HepG2 (cell line): Measurements from ENCODE around the gene NDNF. TPM values are rescaled to one million over a fixed set of nuclear protein-coding genes. Genes with fewer than 3 reads are reported as not detected.

Experiments
- ATAC-seq: fragments of 200-7000 bp; cut with Tn5 transposase; 3 replicates; pipeline ENCODE4 v1.9.1; 2020; ENCODE audit warnings: mild to moderate bottlenecking, moderate library complexity
- BruUV-seq: library from RNA; stranded (reverse); fragments of 400-500 nt; replicated peaks from 2 replicates; lab custom pipeline; 2021; lab: Mats Ljungman, UMichigan
- CTCF ChIA-PET: fragments of 300-600 bp; formaldehyde crosslinking; extraction: SDS; loops from one replicate; lab custom pipeline; 2021; ENCODE audit warnings: low total read pairs, inconsistent platforms, low intra/inter-chr PET ratio; lab: Yijun Ruan, JAX
- POLR2A ChIA-PET: fragments of 350-600 bp; sonication (Branson Sonifier 250); formaldehyde crosslinking; loops from one replicate; lab custom pipeline; 2020; ENCODE audit warnings: antibody characterized with exemption, inconsistent platforms; lab: Yijun Ruan, JAX
- DNase-seq: peaks from one replicate; pipeline ENCODE4 v3.0.0-alpha.2; 2015; ENCODE audit warnings: low spot score
- FAIRE-seq: peaks from 3 replicates; lab custom pipeline; 2011; peaks lifted over from hg19 to GRCh38; lab: Jason Lieb, UNC
- H2AFZ ChIP-seq: one replicate; pipeline ENCODE4 v1.6.1; 2011; ENCODE audit warnings: low read length, inconsistent platforms
- H3K27ac ChIP-seq: fragments of 300-600 bp; 3 replicates; pipeline ENCODE4 v1.8.0; 2011; ENCODE audit warnings: mixed run types, mild to moderate bottlenecking, mixed read lengths, low read length, inconsistent platforms; ENCODE audit not compliant: insufficient read depth; ENCODE audit errors: extremely low read length
- H3K27me3 ChIP-seq, 2 experiments: fragments of 200-600 bp in 1 of 2; 2 replicates in 1 of 2; 3 replicates in 1 of 2; pipeline versions ENCODE4 v1.6.0 to v1.8.0; 2011; ENCODE audit warnings: low read length in 2 of 2, mild to moderate bottlenecking in 2 of 2, moderate library complexity in 2 of 2, inconsistent platforms in 1 of 2; ENCODE audit not compliant: insufficient read depth in 2 of 2, control insufficient read depth in 1 of 2
- H3K36me3 ChIP-seq, 2 experiments: fragments of 200-600 bp in 1 of 2; replicated peaks in 1 of 2; 2 replicates in 1 of 2; 3 replicates in 1 of 2; pipeline versions ENCODE4 v1.5.1 to v1.8.0; 2011; ENCODE audit warnings: low read length in 2 of 2, inconsistent platforms in 1 of 2; ENCODE audit not compliant: insufficient read depth in 2 of 2, control insufficient read depth in 1 of 2
- H3K4me1 ChIP-seq: 2 replicates; pipeline ENCODE4 v1.5.1; 2012; ENCODE audit warnings: low read length, inconsistent platforms; ENCODE audit not compliant: insufficient read depth
- H3K4me2 ChIP-seq: 2 replicates; pipeline ENCODE4 v1.6.0; 2011; ENCODE audit warnings: low read depth, low read length, inconsistent platforms
- H3K4me3 ChIP-seq, 3 experiments: fragments of 200-600 bp in 1 of 3; sonication (generic), shearing (Covaris generic) in 1 of 3; replicated peaks in 1 of 3; 2 replicates each; pipeline ENCODE4 v1.5.1; 2011 to 2016; ENCODE audit warnings: low read length in 3 of 3, inconsistent platforms in 2 of 3, low read depth in 2 of 3, mild to moderate bottlenecking in 2 of 3, control low read depth in 1 of 3, mixed read lengths in 1 of 3; ENCODE audit not compliant: insufficient read depth in 1 of 3
- H3K79me2 ChIP-seq: one replicate; pipeline ENCODE4 v1.6.1; 2011; ENCODE audit warnings: low read length, inconsistent platforms; ENCODE audit not compliant: insufficient read depth
- H3K9ac ChIP-seq: 2 replicates; pipeline ENCODE4 v1.6.0; 2011; ENCODE audit warnings: mild to moderate bottlenecking, low read depth, low read length, inconsistent platforms; ENCODE audit not compliant: insufficient read depth
- H3K9me3 ChIP-seq: 2 replicates; pipeline ENCODE4 v1.5.1; 2012; ENCODE audit warnings: mild to moderate bottlenecking, low read length
- H4K20me1 ChIP-seq: 2 replicates; pipeline ENCODE4 v1.6.0; 2011; ENCODE audit warnings: inconsistent platforms, mild to moderate bottlenecking, low read length, moderate library complexity; ENCODE audit not compliant: insufficient read depth
- EED ChIP-seq: sonication (generic); formaldehyde crosslinking; IDR thresholded peaks from 2 replicates; pipeline ENCODE4 v1.5.0; 2020; ENCODE audit warnings: mild to moderate bottlenecking, missing genetic modification reagents
- GATAD2A ChIP-seq: IDR thresholded peaks from 2 replicates; pipeline ENCODE4 v1.6.1; 2016
- HMGXB4 ChIP-seq, 2 experiments: sonication (generic) in 1 of 2; formaldehyde crosslinking in 1 of 2; IDR thresholded peaks; 2 replicates each; pipeline versions ENCODE4 v1.4.0 to v1.6.1; 2018 to 2020; ENCODE audit warnings: missing genetic modification reagents in 2 of 2, borderline replicate concordance in 1 of 2, low read depth in 1 of 2, mild to moderate bottlenecking in 1 of 2, missing biosample characterization in 1 of 2
- HNRNPL ChIP-seq: fragments of 200-400 bp; formaldehyde crosslinking; IDR thresholded peaks from 2 replicates; pipeline ENCODE4 v1.6.1; 2017; ENCODE audit warnings: mild to moderate bottlenecking, low read depth, low read length
- POLR2G ChIP-seq: fragments of 200-400 bp; formaldehyde crosslinking; IDR thresholded peaks from 2 replicates; pipeline ENCODE4 v1.6.1; 2018; ENCODE audit warnings: mild to moderate bottlenecking, low read depth, low read length, moderate library complexity
- ZNF275 ChIP-seq: sonication (generic); formaldehyde crosslinking; IDR thresholded peaks from 2 replicates; pipeline ENCODE4 v1.8.0; 2022; ENCODE audit warnings: missing genetic modification reagents, mild to moderate bottlenecking, inconsistent platforms, borderline replicate concordance
- ZNF746 ChIP-seq: sonication (generic); formaldehyde crosslinking; IDR thresholded peaks from 2 replicates; pipeline ENCODE4 v1.8.0; 2022; ENCODE audit warnings: mild to moderate bottlenecking, missing genetic modification reagents
- ZSCAN9 ChIP-seq: IDR thresholded peaks from 2 replicates; pipeline ENCODE4 v1.6.1; 2016; ENCODE audit warnings: borderline replicate concordance
- WGBS: methylation state at CpG from one replicate; pipeline ENCODE4 v1.1.6; 2017; ENCODE audit warnings: low lambda C conversion rate; 5-methylcytosine and 5-hydroxymethylcytosine counted together
- in situ Hi-C: cut with HindIII; loops from 2 replicates; pipeline ENCODE4 v1.10.0; 2017; ENCODE audit warnings: low pct_unique_long_range_greater_than_20kb; ENCODE audit not compliant: extremely low pct_ligation_motif_present
- intact Hi-C: fragments of 100-400 bp; cut with micrococcal nuclease; formaldehyde crosslinking; loops from one replicate; pipeline ENCODE4 v1.10.0; 2022; ENCODE audit not compliant: unreplicated experiment
- polyA plus RNA-seq, 8 experiments: library from polyadenylated mRNA; depleted of rRNA in 3 of 8; stranded (reverse) in 7 of 8; unstranded in 1 of 8; fragments of >200 nt; fragmentation: Illumina TruSeq in 4 of 8; extraction: Trizol in 4 of 8; gene quantifications; 2 replicates each; pipeline versions ENCODE4 v1.2.1 to v1.2.3, GENCODE V29; 2011 to 2016; ENCODE audit warnings: low read depth in 4 of 8, missing spikeins in 1 of 8, mixed read lengths in 1 of 8; ENCODE audit not compliant: insufficient read depth in 1 of 8
- total RNA-seq, 5 experiments: library from RNA; depleted of rRNA; stranded (reverse); fragments of >200 nt; fragmentation: Illumina TruSeq; extraction: Trizol; gene quantifications; 2 replicates each; pipeline ENCODE4 v1.2.3, GENCODE V29; 2016; ENCODE audit warnings: low read depth in 1 of 5
- TF ChIP-seq, protein P1 (sequence below): sonication (generic); formaldehyde crosslinking; IDR thresholded peaks from one replicate; pipeline ENCODE4 v1.5.1; 2020; ENCODE audit warnings: mild to moderate bottlenecking, missing genetic modification reagents; ENCODE audit errors: not compliant biosample characterization
- TF ChIP-seq, protein P2 (sequence below): sonication (generic); formaldehyde crosslinking; IDR thresholded peaks from 2 replicates; pipeline ENCODE4 v1.4.0; 2020; ENCODE audit warnings: missing genetic modification reagents, borderline replicate concordance

Gene NDNF
- total and polyA plus RNA-seq, 2 of the 13 experiments (the other 11 are each of a cell fraction or from before 2014, with no cell fraction given) = not detected

DNA sequence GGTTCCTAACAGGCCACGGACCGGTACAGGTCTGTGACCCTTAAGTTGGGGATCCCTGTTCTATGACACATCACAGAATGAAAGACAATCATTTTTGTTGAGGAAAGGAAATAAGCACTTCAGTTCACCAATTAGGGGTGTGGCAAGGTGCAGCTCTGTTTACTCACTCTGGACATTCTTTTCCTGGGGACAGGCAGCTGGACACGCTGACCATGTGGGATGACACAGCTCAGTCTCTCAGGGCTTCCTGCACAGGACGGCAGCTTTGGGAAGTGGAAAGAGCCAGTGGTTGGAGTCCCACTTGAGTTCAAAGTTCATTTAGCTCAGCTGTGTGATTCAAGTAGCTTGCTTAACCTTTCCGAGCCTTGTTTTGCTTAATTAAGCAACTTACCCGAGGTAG lies 55.7 kb downstream of the NDNF start:
- H3K27me3 ChIP-seq = no peaks in the 10 kb centered on the region
- FAIRE-seq (no peak), DNase-seq (peak; percentile 2), ATAC-seq (no peak)
- no peaks in the 10 kb centered on the region for H3K36me3 ChIP-seq
- no peak overlapping the region for H2AFZ ChIP-seq
- 14% methylated on average over 6 of the region's 6 CpGs for WGBS
- in situ Hi-C loops (no loop called here), intact Hi-C loops (no loop called here)
- ChIA-PET CTCF (no interaction called here), POLR2A (no interaction called here)
- no peak overlapping the region for H3K9ac ChIP-seq
- no peaks in the 10 kb centered on the region for H4K20me1 ChIP-seq
- H3K4me2 ChIP-seq = no peak overlapping the region
- no TSS peak for BruUV-seq
- no peak overlapping the region for H3K4me3 ChIP-seq
- no peaks in the 10 kb centered on the region for H3K4me1 ChIP-seq
- H3K79me2 ChIP-seq = no peaks in the 10 kb centered on the region
- no peaks in the 10 kb centered on the region for H3K9me3 ChIP-seq
- no peak overlapping the region for H3K27ac ChIP-seq
- TF ChIP-seq, protein P1, sequence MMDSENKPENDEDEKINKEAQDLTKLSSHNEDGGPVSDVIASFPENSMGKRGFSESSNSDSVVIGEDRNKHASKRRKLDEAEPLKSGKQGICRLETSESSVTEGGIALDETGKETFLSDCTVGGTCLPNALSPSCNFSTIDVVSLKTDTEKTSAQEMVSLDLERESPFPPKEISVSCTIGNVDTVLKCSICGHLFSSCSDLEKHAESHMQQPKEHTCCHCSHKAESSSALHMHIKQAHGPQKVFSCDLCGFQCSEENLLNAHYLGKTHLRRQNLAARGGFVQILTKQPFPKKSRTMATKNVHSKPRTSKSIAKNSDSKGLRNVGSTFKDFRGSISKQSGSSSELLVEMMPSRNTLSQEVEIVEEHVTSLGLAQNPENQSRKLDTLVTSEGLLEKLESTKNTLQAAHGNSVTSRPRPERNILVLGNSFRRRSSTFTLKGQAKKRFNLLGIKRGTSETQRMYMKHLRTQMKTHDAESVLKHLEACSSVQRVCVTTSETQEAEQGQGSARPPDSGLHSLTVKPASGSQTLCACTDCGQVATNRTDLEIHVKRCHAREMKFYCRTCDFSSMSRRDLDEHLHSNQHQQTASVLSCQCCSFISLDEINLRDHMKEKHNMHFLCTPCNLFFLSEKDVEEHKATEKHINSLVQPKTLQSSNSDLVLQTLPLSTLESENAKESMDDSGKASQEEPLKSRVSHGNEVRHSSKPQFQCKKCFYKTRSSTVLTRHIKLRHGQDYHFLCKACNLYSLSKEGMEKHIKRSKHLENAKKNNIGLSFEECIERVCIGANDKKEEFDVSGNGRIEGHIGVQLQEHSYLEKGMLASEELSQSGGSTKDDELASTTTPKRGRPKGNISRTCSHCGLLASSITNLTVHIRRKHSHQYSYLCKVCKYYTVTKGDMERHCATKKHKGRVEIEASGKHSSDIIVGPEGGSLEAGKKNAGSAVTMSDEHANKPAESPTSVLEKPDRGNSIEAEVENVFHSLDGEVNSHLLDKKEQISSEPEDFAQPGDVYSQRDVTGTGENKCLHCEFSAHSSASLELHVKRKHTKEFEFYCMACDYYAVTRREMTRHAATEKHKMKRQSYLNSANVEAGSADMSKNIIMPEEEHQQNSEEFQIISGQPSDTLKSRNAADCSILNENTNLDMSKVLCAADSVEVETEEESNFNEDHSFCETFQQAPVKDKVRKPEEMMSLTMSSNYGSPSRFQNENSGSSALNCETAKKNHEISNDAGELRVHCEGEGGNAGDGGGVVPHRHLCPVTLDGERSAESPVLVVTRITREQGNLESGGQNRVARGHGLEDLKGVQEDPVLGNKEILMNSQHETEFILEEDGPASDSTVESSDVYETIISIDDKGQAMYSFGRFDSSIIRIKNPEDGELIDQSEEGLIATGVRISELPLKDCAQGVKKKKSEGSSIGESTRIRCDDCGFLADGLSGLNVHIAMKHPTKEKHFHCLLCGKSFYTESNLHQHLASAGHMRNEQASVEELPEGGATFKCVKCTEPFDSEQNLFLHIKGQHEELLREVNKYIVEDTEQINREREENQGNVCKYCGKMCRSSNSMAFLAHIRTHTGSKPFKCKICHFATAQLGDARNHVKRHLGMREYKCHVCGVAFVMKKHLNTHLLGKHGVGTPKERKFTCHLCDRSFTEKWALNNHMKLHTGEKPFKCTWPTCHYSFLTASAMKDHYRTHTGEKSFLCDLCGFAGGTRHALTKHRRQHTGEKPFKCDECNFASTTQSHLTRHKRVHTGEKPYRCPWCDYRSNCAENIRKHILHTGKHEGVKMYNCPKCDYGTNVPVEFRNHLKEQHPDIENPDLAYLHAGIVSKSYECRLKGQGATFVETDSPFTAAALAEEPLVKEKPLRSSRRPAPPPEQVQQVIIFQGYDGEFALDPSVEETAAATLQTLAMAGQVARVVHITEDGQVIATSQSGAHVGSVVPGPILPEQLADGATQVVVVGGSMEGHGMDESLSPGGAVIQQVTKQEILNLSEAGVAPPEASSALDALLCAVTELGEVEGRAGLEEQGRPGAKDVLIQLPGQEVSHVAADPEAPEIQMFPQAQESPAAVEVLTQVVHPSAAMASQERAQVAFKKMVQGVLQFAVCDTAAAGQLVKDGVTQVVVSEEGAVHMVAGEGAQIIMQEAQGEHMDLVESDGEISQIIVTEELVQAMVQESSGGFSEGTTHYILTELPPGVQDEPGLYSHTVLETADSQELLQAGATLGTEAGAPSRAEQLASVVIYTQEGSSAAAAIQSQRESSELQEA (CRISPR knock-in tag) = no peak
- TF ChIP-seq, protein P2, sequence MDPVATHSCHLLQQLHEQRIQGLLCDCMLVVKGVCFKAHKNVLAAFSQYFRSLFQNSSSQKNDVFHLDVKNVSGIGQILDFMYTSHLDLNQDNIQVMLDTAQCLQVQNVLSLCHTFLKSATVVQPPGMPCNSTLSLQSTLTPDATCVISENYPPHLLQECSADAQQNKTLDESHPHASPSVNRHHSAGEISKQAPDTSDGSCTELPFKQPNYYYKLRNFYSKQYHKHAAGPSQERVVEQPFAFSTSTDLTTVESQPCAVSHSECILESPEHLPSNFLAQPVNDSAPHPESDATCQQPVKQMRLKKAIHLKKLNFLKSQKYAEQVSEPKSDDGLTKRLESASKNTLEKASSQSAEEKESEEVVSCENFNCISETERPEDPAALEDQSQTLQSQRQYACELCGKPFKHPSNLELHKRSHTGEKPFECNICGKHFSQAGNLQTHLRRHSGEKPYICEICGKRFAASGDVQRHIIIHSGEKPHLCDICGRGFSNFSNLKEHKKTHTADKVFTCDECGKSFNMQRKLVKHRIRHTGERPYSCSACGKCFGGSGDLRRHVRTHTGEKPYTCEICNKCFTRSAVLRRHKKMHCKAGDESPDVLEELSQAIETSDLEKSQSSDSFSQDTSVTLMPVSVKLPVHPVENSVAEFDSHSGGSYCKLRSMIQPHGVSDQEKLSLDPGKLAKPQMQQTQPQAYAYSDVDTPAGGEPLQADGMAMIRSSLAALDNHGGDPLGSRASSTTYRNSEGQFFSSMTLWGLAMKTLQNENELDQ (CRISPR knock-in tag) = no peak
- TF ChIP-seq HNRNPL (no peak), ZNF275 (no peak), ZNF746 (CRISPR knock-in tag) (no peak), POLR2G (no peak), EED (CRISPR knock-in tag) (no peak), GATAD2A (no peak), HMGXB4 (CRISPR knock-in tag; IDR thresholded peaks at IDR 0.05; ENCODE audit: borderline replicate concordance in 1 of 2, low read depth in 1 of 2) (no peak), ZSCAN9 (CRISPR knock-in tag) (no peak)
